SK-N-SH treated with all-trans-retinoic acid at 6 μM for 48 hours (cell line): ENCODE data around the gene IFI16.
"Not testable (repeated sequence)": the region's sequence is repeated elsewhere in the genome, so short reads cannot be mapped to it uniquely, and the experiment has no call there.

Experiments
- ATAC-seq: fragments of 200-7000 bp; cut with Tn5 transposase; 3 replicates; pipeline ENCODE4 v1.9.1; 2020; ENCODE audit warnings: mild to moderate bottlenecking, moderate library complexity
- ARNTL ChIP-seq: fragments of 450-650 bp; formaldehyde crosslinking; IDR thresholded peaks from 2 replicates; pipeline ENCODE4 v1.5.0; 2020; ENCODE audit warnings: low read depth, mild to moderate bottlenecking, moderate library complexity, borderline replicate concordance
- BACH2 ChIP-seq: fragments of 250-450 bp; sonication (Bioruptor Pico); IDR thresholded peaks from 2 replicates; pipeline ENCODE4 v1.9.0; 2021; ENCODE audit warnings: mild to moderate bottlenecking, borderline replicate concordance
- CSDC2 ChIP-seq: fragments of 250-450 bp; sonication (Bioruptor Pico); IDR thresholded peaks from 2 replicates; pipeline ENCODE4 v1.5.0; 2020; ENCODE audit warnings: mild to moderate bottlenecking, moderate library complexity
- ISL1 ChIP-seq: fragments of 250-450 bp; sonication (Bioruptor Pico); IDR thresholded peaks from 2 replicates; pipeline ENCODE4 v2.1.2; 2022; ENCODE audit warnings: mild to moderate bottlenecking, moderate library complexity
- OSR1 ChIP-seq: fragments of 250-450 bp; sonication (Bioruptor Pico); IDR thresholded peaks from 2 replicates; pipeline ENCODE4 v1.8.0; 2022; ENCODE audit warnings: moderate library complexity, mild to moderate bottlenecking, inconsistent platforms
- PPARA ChIP-seq: fragments of 250-450 bp; sonication (Bioruptor Pico); IDR thresholded peaks from 2 replicates; pipeline ENCODE4 v1.5.0; 2020; ENCODE audit warnings: mild to moderate bottlenecking, borderline replicate concordance
- SNAI2 ChIP-seq: fragments of 250-450 bp; sonication (Bioruptor Pico); IDR thresholded peaks from 2 replicates; pipeline ENCODE4 v1.5.0; 2020; ENCODE audit warnings: mild to moderate bottlenecking, moderate library complexity
- TCF4 ChIP-seq: fragments of 250-450 bp; sonication (Bioruptor Pico); IDR thresholded peaks from 2 replicates; pipeline ENCODE4 v1.8.0; 2021; ENCODE audit warnings: mild to moderate bottlenecking, moderate library complexity, borderline replicate concordance
- TOX ChIP-seq: fragments of 250-450 bp; sonication (Bioruptor Pico); IDR thresholded peaks from 2 replicates; pipeline ENCODE4 v1.8.0; 2021; ENCODE audit warnings: mild to moderate bottlenecking, moderate library complexity, borderline replicate concordance
- ZC3H10 ChIP-seq: fragments of 250-450 bp; sonication (Bioruptor Pico); IDR thresholded peaks from 2 replicates; pipeline ENCODE4 v1.5.1; 2021; ENCODE audit warnings: mild to moderate bottlenecking, moderate library complexity
- ZFP3 ChIP-seq: fragments of 250-450 bp; sonication (Bioruptor Pico); IDR thresholded peaks from 2 replicates; pipeline ENCODE4 v1.5.0; 2020; ENCODE audit warnings: mild to moderate bottlenecking, moderate library complexity
- ZFP30 ChIP-seq: fragments of 450-650 bp; formaldehyde crosslinking; IDR thresholded peaks from 2 replicates; pipeline ENCODE4 v1.5.0; 2022; ENCODE audit warnings: mild to moderate bottlenecking, moderate library complexity
- ZNF70 ChIP-seq: fragments of 450-650 bp; formaldehyde crosslinking; IDR thresholded peaks from 2 replicates; pipeline ENCODE4 v1.5.0; 2020; ENCODE audit warnings: mild to moderate bottlenecking, moderate library complexity
- TF ChIP-seq, protein P1 (sequence below): fragments of 250-450 bp; sonication (Bioruptor Pico); IDR thresholded peaks from 2 replicates; pipeline ENCODE4 v1.8.0; 2021; ENCODE audit warnings: low read depth, mild to moderate bottlenecking, moderate library complexity, borderline replicate concordance
- TF ChIP-seq, protein P2 (sequence below): fragments of 250-450 bp; sonication (Bioruptor Pico); IDR thresholded peaks from 2 replicates; pipeline ENCODE4 v1.5.0; 2020; ENCODE audit warnings: mild to moderate bottlenecking, moderate library complexity
- TF ChIP-seq, protein P3 (sequence below): fragments of 250-450 bp; sonication (Bioruptor Pico); IDR thresholded peaks from 2 replicates; pipeline ENCODE4 v1.5.1; 2021; ENCODE audit warnings: mild to moderate bottlenecking, moderate library complexity
- TF ChIP-seq, protein P4 (sequence below): fragments of 250-450 bp; sonication (Bioruptor Pico); IDR thresholded peaks from 2 replicates; pipeline ENCODE4 v1.8.0; 2020; ENCODE audit warnings: mild to moderate bottlenecking, moderate library complexity, borderline replicate concordance
- TF ChIP-seq, protein P5 (sequence below): fragments of 250-450 bp; sonication (Bioruptor Pico); IDR thresholded peaks from 2 replicates; pipeline ENCODE4 v1.5.1; 2020; ENCODE audit warnings: low read depth, mild to moderate bottlenecking, moderate library complexity

The IFI16 gene

DNA sequence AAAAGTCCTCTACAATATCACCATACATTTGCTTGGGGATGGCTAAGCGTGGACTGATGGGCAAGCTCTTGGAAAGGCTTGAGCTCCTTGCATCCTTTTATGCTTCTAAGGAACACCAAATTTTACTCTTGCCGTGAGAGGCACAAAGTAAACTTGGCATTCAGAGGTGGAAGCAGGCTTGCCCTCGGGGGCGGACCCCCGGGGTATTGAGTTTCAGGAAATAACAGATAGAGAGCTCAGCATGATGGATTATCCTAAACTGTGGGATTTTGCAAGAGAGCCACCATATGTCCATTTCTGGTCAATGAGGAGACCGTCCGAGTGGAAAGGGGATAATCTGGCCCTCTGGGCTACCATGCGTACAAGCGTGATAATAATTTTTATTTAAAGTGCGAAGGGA, 14.0 kb downstream of the IFI16 start:
- no peak for TF ChIP-seq TOX (CRISPR knock-in tag)
- TF ChIP-seq, protein P1, sequence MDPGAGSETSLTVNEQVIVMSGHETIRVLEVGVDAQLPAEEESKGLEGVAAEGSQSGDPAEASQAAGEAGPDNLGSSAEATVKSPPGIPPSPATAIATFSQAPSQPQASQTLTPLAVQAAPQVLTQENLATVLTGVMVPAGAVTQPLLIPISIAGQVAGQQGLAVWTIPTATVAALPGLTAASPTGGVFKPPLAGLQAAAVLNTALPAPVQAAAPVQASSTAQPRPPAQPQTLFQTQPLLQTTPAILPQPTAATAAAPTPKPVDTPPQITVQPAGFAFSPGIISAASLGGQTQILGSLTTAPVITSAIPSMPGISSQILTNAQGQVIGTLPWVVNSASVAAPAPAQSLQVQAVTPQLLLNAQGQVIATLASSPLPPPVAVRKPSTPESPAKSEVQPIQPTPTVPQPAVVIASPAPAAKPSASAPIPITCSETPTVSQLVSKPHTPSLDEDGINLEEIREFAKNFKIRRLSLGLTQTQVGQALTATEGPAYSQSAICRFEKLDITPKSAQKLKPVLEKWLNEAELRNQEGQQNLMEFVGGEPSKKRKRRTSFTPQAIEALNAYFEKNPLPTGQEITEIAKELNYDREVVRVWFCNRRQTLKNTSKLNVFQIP, result no peak
- TF ChIP-seq ARNTL (CRISPR knock-in tag), result no peak
- no peak for ATAC-seq

DNA sequence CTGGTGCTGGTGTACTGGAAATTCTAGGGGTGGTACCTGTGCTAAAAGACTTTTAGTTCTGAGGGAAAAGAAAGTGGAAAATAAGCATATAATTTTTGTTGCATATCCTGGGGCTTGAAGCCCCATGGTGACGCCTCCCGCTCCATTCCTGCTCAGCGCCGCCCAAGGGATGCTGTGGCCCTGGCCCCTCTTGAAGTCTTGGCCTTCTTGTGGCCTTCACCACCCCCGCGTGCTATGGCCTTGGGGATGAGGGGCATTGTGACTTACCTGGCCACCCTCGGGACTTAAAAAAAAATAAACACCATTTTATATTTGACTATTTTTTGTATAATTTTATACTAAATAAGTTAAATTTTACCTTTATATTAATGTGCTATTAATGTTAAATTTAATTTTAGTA, 15.3 kb downstream of the IFI16 start:
- TF ChIP-seq ZFP3 (CRISPR knock-in tag), result no peak
- TF ChIP-seq BACH2 (CRISPR knock-in tag), result no peak
- TF ChIP-seq, protein P2, sequence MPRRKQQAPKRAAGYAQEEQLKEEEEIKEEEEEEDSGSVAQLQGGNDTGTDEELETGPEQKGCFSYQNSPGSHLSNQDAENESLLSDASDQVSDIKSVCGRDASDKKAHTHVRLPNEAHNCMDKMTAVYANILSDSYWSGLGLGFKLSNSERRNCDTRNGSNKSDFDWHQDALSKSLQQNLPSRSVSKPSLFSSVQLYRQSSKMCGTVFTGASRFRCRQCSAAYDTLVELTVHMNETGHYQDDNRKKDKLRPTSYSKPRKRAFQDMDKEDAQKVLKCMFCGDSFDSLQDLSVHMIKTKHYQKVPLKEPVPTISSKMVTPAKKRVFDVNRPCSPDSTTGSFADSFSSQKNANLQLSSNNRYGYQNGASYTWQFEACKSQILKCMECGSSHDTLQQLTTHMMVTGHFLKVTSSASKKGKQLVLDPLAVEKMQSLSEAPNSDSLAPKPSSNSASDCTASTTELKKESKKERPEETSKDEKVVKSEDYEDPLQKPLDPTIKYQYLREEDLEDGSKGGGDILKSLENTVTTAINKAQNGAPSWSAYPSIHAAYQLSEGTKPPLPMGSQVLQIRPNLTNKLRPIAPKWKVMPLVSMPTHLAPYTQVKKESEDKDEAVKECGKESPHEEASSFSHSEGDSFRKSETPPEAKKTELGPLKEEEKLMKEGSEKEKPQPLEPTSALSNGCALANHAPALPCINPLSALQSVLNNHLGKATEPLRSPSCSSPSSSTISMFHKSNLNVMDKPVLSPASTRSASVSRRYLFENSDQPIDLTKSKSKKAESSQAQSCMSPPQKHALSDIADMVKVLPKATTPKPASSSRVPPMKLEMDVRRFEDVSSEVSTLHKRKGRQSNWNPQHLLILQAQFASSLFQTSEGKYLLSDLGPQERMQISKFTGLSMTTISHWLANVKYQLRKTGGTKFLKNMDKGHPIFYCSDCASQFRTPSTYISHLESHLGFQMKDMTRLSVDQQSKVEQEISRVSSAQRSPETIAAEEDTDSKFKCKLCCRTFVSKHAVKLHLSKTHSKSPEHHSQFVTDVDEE (CRISPR knock-in tag), result no peak
- no peak for TF ChIP-seq PPARA (CRISPR knock-in tag)
- no peak for TF ChIP-seq ZC3H10 (CRISPR knock-in tag)
- no peak for TF ChIP-seq OSR1 (CRISPR knock-in tag)
- no peak for TF ChIP-seq ISL1 (CRISPR knock-in tag)
- TF ChIP-seq, protein P3, sequence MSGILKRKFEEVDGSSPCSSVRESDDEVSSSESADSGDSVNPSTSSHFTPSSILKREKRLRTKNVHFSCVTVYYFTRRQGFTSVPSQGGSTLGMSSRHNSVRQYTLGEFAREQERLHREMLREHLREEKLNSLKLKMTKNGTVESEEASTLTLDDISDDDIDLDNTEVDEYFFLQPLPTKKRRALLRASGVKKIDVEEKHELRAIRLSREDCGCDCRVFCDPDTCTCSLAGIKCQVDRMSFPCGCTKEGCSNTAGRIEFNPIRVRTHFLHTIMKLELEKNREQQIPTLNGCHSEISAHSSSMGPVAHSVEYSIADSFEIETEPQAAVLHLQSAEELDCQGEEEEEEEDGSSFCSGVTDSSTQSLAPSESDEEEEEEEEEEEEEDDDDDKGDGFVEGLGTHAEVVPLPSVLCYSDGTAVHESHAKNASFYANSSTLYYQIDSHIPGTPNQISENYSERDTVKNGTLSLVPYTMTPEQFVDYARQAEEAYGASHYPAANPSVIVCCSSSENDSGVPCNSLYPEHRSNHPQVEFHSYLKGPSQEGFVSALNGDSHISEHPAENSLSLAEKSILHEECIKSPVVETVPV (CRISPR knock-in tag), result no peak
- no peak for TF ChIP-seq CSDC2 (CRISPR knock-in tag)
- no peak for TF ChIP-seq TCF4
- no peak for TF ChIP-seq ZNF70 (CRISPR knock-in tag)
- TF ChIP-seq ARNTL (CRISPR knock-in tag), result no peak
- TF ChIP-seq, protein P4, sequence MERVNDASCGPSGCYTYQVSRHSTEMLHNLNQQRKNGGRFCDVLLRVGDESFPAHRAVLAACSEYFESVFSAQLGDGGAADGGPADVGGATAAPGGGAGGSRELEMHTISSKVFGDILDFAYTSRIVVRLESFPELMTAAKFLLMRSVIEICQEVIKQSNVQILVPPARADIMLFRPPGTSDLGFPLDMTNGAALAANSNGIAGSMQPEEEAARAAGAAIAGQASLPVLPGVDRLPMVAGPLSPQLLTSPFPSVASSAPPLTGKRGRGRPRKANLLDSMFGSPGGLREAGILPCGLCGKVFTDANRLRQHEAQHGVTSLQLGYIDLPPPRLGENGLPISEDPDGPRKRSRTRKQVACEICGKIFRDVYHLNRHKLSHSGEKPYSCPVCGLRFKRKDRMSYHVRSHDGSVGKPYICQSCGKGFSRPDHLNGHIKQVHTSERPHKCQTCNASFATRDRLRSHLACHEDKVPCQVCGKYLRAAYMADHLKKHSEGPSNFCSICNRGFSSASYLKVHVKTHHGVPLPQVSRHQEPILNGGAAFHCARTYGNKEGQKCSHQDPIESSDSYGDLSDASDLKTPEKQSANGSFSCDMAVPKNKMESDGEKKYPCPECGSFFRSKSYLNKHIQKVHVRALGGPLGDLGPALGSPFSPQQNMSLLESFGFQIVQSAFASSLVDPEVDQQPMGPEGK (CRISPR knock-in tag), result no peak
- TF ChIP-seq TOX (CRISPR knock-in tag), result no peak
- no peak for ATAC-seq

DNA sequence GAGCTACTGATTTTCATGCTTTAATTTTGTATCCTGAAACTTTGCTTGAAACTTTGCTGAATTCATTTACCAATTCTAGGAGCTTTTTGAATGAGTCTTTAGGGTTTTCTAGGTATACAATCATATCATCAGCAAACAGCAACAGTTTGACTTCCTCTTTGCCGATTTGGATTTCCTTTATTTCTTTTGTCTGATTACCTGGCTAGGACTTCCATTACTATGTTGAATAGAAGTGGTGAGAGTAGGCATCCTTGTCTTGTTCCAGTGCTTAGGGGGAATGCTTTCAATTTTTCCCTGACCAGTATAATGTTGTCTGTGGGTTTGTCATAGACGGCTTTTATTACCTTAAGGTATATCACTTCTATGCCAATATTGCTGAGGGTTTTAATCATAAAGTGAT, 17.1 kb downstream of the IFI16 start:
- not testable (repeated sequence) for ATAC-seq

DNA sequence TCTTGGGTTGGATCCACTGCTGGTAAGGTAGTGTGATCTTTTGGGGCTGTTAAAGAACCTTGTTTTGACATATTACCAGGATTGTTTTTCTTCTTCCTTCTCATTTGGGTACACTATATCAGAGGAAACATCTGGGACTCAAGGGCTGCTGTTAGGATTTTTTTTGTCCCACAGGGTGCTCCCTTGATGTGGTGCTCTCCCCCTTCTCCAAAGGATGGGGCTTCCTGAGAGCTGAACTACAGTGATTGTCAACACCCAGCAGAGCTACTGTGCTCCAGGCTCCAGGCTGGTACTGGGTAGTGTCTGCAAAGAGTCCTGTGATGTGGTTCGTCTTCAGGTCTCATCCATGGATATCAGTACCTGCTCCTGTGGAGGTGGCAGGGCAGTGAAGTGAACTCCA, 20.6 kb downstream of the IFI16 start:
- TF ChIP-seq, protein P5, sequence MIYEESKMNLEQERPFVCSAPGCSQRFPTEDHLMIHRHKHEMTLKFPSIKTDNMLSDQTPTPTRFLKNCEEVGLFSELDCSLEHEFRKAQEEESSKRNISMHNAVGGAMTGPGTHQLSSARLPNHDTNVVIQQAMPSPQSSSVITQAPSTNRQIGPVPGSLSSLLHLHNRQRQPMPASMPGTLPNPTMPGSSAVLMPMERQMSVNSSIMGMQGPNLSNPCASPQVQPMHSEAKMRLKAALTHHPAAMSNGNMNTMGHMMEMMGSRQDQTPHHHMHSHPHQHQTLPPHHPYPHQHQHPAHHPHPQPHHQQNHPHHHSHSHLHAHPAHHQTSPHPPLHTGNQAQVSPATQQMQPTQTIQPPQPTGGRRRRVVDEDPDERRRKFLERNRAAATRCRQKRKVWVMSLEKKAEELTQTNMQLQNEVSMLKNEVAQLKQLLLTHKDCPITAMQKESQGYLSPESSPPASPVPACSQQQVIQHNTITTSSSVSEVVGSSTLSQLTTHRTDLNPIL (CRISPR knock-in tag), result no peak
- TF ChIP-seq CSDC2 (CRISPR knock-in tag), result no peak
- TF ChIP-seq PPARA (CRISPR knock-in tag), result no peak
- TF ChIP-seq ZFP30 (CRISPR knock-in tag), result no peak
- TF ChIP-seq TCF4, result no peak
- no peak for TF ChIP-seq ZNF70 (CRISPR knock-in tag)
- TF ChIP-seq, protein P1, result no peak
- no peak for TF ChIP-seq SNAI2 (CRISPR knock-in tag)
- TF ChIP-seq TOX (CRISPR knock-in tag), result no peak
- ATAC-seq, result no peak
